ENCODE measurements around the gene ZNF593OS. TPM values are rescaled to one million over a fixed set of nuclear protein-coding genes. Genes with fewer than 3 reads are reported as not detected.

ZNF593OS gene
- total and polyA plus RNA-seq, 10 of the 15 experiments (the other 5 are each of a cell fraction or from before 2014, with no cell fraction given), result 0.16 to 1.7 (median 0.59) TPM; not detected in 6

- TF ChIP-seq, protein P1, sequence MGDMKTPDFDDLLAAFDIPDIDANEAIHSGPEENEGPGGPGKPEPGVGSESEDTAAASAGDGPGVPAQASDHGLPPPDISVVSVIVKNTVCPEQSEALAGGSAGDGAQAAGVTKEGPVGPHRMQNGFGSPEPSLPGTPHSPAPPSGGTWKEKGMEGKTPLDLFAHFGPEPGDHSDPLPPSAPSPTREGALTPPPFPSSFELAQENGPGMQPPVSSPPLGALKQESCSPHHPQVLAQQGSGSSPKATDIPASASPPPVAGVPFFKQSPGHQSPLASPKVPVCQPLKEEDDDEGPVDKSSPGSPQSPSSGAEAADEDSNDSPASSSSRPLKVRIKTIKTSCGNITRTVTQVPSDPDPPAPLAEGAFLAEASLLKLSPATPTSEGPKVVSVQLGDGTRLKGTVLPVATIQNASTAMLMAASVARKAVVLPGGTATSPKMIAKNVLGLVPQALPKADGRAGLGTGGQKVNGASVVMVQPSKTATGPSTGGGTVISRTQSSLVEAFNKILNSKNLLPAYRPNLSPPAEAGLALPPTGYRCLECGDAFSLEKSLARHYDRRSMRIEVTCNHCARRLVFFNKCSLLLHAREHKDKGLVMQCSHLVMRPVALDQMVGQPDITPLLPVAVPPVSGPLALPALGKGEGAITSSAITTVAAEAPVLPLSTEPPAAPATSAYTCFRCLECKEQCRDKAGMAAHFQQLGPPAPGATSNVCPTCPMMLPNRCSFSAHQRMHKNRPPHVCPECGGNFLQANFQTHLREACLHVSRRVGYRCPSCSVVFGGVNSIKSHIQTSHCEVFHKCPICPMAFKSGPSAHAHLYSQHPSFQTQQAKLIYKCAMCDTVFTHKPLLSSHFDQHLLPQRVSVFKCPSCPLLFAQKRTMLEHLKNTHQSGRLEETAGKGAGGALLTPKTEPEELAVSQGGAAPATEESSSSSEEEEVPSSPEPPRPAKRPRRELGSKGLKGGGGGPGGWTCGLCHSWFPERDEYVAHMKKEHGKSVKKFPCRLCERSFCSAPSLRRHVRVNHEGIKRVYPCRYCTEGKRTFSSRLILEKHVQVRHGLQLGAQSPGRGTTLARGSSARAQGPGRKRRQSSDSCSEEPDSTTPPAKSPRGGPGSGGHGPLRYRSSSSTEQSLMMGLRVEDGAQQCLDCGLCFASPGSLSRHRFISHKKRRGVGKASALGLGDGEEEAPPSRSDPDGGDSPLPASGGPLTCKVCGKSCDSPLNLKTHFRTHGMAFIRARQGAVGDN (IDR thresholded peaks at IDR 0.05), result no peak
- TF ChIP-seq NFYB (IDR thresholded peaks at IDR 0.05; ENCODE audit: insufficient read depth, low read depth, low read length) (no peak), HDAC2 (IDR thresholded peaks at IDR 0.05) (no peak), EZH2 (IDR thresholded peaks at IDR 0.05; ENCODE audit: borderline replicate concordance, control insufficient read depth, low read depth, low read length) (no peak), ESRRA (IDR thresholded peaks at IDR 0.05; ENCODE audit: low read length) (no peak), SMC3 (IDR thresholded peaks at IDR 0.05; ENCODE audit: borderline replicate concordance, low read length) (no peak)
- TF ChIP-seq, protein P2, sequence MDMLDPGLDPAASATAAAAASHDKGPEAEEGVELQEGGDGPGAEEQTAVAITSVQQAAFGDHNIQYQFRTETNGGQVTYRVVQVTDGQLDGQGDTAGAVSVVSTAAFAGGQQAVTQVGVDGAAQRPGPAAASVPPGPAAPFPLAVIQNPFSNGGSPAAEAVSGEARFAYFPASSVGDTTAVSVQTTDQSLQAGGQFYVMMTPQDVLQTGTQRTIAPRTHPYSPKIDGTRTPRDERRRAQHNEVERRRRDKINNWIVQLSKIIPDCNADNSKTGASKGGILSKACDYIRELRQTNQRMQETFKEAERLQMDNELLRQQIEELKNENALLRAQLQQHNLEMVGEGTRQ (IDR thresholded peaks at IDR 0.05; ENCODE audit: borderline replicate concordance, low read depth, low read length), result no peak
Measured at GRCh38 chr1:26168410-26169197, 3.0 kb downstream of the ZNF593OS start, which contains the start of gene C1orf232 (continued).

All from GM12878 (cell line).